Panc1 (cell line): Measurements from ENCODE around the gene MEIS3.
"Not testable (repeated sequence)": the region's sequence is repeated elsewhere in the genome, so short reads cannot be mapped to it uniquely, and the experiment has no call there.

Experiments
- POLR2AphosphoS5 ChIP-seq: IDR thresholded peaks from 2 replicates; pipeline ENCODE4 v1.6.1; 2012; ENCODE audit warnings: mild to moderate bottlenecking, low read depth, low read length, moderate library complexity
- SIN3A ChIP-seq: IDR thresholded peaks from 2 replicates; pipeline ENCODE4 v1.6.1; 2012; ENCODE audit warnings: low read depth, mild to moderate bottlenecking, low read length, moderate library complexity, borderline replicate concordance; ENCODE audit not compliant: insufficient read depth
- TF ChIP-seq, protein P1 (sequence below): fragments of 450-650 bp; IDR thresholded peaks from 2 replicates; pipeline ENCODE4 v1.5.1; 2017; ENCODE audit warnings: mild to moderate bottlenecking
- TF ChIP-seq, protein P2 (sequence below), 2 experiments: IDR thresholded peaks; 2 replicates each; pipeline ENCODE4 v1.6.1; 2011 to 2012; ENCODE audit warnings: low read depth in 2 of 2, control low read depth in 1 of 2, low read length in 1 of 2, mild to moderate bottlenecking in 1 of 2, moderate library complexity in 1 of 2; ENCODE audit not compliant: insufficient read depth in 1 of 2

DNA sequence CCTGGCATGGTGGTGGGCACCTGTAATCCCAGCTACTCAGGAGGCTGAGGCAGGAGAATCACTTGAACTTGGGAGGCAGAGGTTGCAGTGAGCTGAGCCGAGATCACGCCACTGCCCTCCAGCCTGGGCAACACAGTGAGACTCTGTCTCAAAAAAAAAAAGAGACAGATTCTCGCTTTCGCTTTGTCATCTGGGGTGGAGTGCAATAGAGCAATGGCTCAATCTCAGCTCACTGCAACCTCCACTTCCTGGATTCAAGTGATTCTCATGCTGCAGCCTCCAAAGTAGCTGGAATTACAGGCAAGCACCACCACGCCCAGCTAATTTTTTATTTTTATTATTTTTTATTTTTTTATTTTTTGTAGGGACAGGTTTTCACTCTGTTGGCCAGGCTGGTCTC, 30.6 kb downstream of the MEIS3 start:
- TF ChIP-seq, protein P1, sequence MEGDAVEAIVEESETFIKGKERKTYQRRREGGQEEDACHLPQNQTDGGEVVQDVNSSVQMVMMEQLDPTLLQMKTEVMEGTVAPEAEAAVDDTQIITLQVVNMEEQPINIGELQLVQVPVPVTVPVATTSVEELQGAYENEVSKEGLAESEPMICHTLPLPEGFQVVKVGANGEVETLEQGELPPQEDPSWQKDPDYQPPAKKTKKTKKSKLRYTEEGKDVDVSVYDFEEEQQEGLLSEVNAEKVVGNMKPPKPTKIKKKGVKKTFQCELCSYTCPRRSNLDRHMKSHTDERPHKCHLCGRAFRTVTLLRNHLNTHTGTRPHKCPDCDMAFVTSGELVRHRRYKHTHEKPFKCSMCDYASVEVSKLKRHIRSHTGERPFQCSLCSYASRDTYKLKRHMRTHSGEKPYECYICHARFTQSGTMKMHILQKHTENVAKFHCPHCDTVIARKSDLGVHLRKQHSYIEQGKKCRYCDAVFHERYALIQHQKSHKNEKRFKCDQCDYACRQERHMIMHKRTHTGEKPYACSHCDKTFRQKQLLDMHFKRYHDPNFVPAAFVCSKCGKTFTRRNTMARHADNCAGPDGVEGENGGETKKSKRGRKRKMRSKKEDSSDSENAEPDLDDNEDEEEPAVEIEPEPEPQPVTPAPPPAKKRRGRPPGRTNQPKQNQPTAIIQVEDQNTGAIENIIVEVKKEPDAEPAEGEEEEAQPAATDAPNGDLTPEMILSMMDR = not testable (repeated sequence)
- not testable (repeated sequence) for TF ChIP-seq SIN3A, POLR2AphosphoS5
- TF ChIP-seq, protein P2, sequence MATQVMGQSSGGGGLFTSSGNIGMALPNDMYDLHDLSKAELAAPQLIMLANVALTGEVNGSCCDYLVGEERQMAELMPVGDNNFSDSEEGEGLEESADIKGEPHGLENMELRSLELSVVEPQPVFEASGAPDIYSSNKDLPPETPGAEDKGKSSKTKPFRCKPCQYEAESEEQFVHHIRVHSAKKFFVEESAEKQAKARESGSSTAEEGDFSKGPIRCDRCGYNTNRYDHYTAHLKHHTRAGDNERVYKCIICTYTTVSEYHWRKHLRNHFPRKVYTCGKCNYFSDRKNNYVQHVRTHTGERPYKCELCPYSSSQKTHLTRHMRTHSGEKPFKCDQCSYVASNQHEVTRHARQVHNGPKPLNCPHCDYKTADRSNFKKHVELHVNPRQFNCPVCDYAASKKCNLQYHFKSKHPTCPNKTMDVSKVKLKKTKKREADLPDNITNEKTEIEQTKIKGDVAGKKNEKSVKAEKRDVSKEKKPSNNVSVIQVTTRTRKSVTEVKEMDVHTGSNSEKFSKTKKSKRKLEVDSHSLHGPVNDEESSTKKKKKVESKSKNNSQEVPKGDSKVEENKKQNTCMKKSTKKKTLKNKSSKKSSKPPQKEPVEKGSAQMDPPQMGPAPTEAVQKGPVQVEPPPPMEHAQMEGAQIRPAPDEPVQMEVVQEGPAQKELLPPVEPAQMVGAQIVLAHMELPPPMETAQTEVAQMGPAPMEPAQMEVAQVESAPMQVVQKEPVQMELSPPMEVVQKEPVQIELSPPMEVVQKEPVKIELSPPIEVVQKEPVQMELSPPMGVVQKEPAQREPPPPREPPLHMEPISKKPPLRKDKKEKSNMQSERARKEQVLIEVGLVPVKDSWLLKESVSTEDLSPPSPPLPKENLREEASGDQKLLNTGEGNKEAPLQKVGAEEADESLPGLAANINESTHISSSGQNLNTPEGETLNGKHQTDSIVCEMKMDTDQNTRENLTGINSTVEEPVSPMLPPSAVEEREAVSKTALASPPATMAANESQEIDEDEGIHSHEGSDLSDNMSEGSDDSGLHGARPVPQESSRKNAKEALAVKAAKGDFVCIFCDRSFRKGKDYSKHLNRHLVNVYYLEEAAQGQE (IDR thresholded peaks at IDR 0.05; ENCODE audit: insufficient read depth in 1 of 2, low read depth in 2 of 2, low read length in 1 of 2) = not testable (repeated sequence)
